Astrocyte of the spinal cord (primary cell): Measurements from ENCODE around the gene KLHL8.

Experiments
- DNase-seq: peaks from one replicate; pipeline ENCODE4 v3.0.0; 2011; ENCODE audit warnings: low read depth, low spot score
- H3K4me3 ChIP-seq: 2 replicates; pipeline ENCODE4 v1.5.1; 2011; ENCODE audit warnings: low read depth, mild to moderate bottlenecking, low read length, moderate library complexity
- in situ Hi-C: cut with HindIII; loops from 2 replicates; pipeline ENCODE4 v1.10.0; 2017; ENCODE audit warnings: low sequenced_read_pairs
- TF ChIP-seq, protein P1 (sequence below): IDR thresholded peaks from 2 replicates; pipeline ENCODE4 v1.5.1; 2012; ENCODE audit warnings: low read depth, mild to moderate bottlenecking, low read length, inconsistent platforms

The KLHL8 gene

GRCh38 chr4:87257523-87257922 is 37.1 kb upstream of the KLHL8 start:
- in situ Hi-C loops, result no loop called here
- no peak for DNase-seq
- no peak overlapping the region for H3K4me3 ChIP-seq
- TF ChIP-seq, protein P1, sequence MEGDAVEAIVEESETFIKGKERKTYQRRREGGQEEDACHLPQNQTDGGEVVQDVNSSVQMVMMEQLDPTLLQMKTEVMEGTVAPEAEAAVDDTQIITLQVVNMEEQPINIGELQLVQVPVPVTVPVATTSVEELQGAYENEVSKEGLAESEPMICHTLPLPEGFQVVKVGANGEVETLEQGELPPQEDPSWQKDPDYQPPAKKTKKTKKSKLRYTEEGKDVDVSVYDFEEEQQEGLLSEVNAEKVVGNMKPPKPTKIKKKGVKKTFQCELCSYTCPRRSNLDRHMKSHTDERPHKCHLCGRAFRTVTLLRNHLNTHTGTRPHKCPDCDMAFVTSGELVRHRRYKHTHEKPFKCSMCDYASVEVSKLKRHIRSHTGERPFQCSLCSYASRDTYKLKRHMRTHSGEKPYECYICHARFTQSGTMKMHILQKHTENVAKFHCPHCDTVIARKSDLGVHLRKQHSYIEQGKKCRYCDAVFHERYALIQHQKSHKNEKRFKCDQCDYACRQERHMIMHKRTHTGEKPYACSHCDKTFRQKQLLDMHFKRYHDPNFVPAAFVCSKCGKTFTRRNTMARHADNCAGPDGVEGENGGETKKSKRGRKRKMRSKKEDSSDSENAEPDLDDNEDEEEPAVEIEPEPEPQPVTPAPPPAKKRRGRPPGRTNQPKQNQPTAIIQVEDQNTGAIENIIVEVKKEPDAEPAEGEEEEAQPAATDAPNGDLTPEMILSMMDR, result no peak

DNA sequence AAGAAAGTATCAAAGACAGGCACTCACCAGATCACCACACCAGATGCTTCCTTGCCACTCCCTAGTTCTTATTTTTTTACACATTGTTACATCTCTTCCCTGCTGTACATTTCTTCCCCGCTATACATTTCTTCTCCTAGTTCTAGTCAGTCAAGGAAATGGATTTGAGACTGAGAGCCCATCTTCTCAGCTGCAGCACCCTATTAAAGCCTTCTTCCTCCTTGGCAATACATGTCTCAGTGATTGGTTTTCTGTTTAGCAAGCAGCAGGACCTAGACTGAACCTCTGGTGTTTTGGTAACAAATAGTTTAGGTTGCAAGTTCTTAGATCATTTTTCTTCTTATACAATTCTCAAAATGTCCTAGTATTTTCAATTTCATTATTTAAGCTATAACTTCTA is 35.3 kb upstream of the KLHL8 start:
- H3K4me3 ChIP-seq, result no peak overlapping the region
- in situ Hi-C loops, result no loop called here
- TF ChIP-seq, protein P1, result no peak
- DNase-seq, result no peak

DNA sequence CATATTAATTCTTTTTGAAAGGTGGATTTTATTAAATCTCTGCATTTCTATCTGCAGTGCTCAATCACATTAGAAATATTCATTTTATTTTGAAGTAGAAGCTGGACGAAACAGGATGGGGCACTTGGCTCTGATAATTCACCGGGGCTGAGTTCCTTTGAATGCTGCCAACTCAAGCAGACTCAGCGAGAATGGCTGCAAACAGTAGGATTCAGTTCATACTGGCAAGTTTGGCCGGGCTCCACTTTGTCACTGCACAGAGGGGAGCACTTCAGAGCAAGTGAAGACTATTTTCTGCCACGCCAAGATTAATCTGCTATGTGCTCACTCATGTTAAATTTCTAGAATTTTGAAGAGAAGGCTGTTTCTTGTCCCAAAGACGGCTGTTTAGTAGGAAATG is 30.7 kb upstream of the KLHL8 start:
- peak; percentile 15 for DNase-seq
- TF ChIP-seq, protein P1, result no peak
- in situ Hi-C loops, result no loop called here
- H3K4me3 ChIP-seq, result no peak overlapping the region

- TF ChIP-seq, protein P1, result no peak
Observed at GRCh38 chr4:87250294-87250693, 29.9 kb upstream of the KLHL8 start.

GRCh38 chr4:87249332-87250019 is 29.1 kb upstream of the KLHL8 start:
- in situ Hi-C loops, result no loop called here
- TF ChIP-seq, protein P1, result no peak
- H3K4me3 ChIP-seq, result no peak overlapping the region
- no peak for DNase-seq

More at GRCh38 chr4:87250294-87250693, 29.9 kb upstream of the KLHL8 start:
- DNase-seq, result no peak
- H3K4me3 ChIP-seq, result no peak overlapping the region
- in situ Hi-C loops, result no loop called here

GRCh38 chr4:87243426-87244053 is 23.1 kb upstream of the KLHL8 start:
- no peak for DNase-seq
- in situ Hi-C loops, result no loop called here
- no peak overlapping the region for H3K4me3 ChIP-seq
- TF ChIP-seq, protein P1, result no peak
